WTC11 (cell line): ENCODE data around the gene NINJ2. TPM values are rescaled to one million over a fixed set of nuclear protein-coding genes. Genes with fewer than 3 reads are reported as not detected.

Experiments
- ATAC-seq: fragments of 200-7000 bp; cut with Tn5 transposase; 2 replicates; pipeline ENCODE4 v1.10.0; 2021; ENCODE audit warnings: mild to moderate bottlenecking, moderate library complexity
- CTCF ChIA-PET: fragments of 300-600 bp; sonication (Branson Sonifier 250); formaldehyde crosslinking; loops from one replicate; lab custom pipeline; 2021; ENCODE audit warnings: antibody characterized with exemption; lab: Charles Lee
- POLR2A ChIA-PET: fragments of 350-600 bp; sonication (Branson Sonifier 250); formaldehyde crosslinking; loops from one replicate; lab custom pipeline; 2021; ENCODE audit warnings: antibody characterized with exemption; lab: Charles Lee
- DNase-seq: peaks from one replicate; pipeline ENCODE4 v3.0.0; 2021; ENCODE audit warnings: low spot score
- H3K27ac Mint-ChIP-seq: 2 replicates; pipeline ENCODE4 v1.8.0; 2021; ENCODE audit warnings: mixed read lengths
- H3K27me3 Mint-ChIP-seq: 2 replicates; pipeline ENCODE4 v1.8.0; 2021; ENCODE audit warnings: low read depth, mild to moderate bottlenecking, moderate library complexity, mixed read lengths
- H3K36me3 Mint-ChIP-seq: 2 replicates; pipeline ENCODE4 v1.8.0; 2021; ENCODE audit warnings: mixed read lengths
- H3K4me1 Mint-ChIP-seq: 2 replicates; pipeline ENCODE4 v1.8.0; 2022; ENCODE audit warnings: mixed read lengths
- H3K4me3 Mint-ChIP-seq: 2 replicates; pipeline ENCODE4 v1.8.0; 2021; ENCODE audit warnings: mild to moderate bottlenecking, moderate library complexity, mixed read lengths
- H3K9me3 Mint-ChIP-seq: 2 replicates; pipeline ENCODE4 v1.8.0; 2021; ENCODE audit warnings: mixed read lengths
- CBFB ChIP-seq: sonication (generic); formaldehyde crosslinking; IDR thresholded peaks from 2 replicates; pipeline ENCODE4 v1.8.1; 2022; ENCODE audit warnings: mild to moderate bottlenecking, low read depth, missing genetic modification reagents
- ELF4 ChIP-seq: sonication (generic); formaldehyde crosslinking; IDR thresholded peaks from 2 replicates; pipeline ENCODE4 v1.8.1; 2022; ENCODE audit warnings: low read depth, mild to moderate bottlenecking, moderate library complexity, missing genetic modification reagents
- ETV6 ChIP-seq: sonication (generic); formaldehyde crosslinking; IDR thresholded peaks from 2 replicates; pipeline ENCODE4 v1.8.1; 2022; ENCODE audit warnings: mild to moderate bottlenecking, missing genetic modification reagents
- FOXJ3 ChIP-seq: sonication (generic); formaldehyde crosslinking; IDR thresholded peaks from 2 replicates; pipeline ENCODE4 v1.9.0; 2021; ENCODE audit warnings: missing genetic modification reagents, mild to moderate bottlenecking, borderline replicate concordance
- GABPB1 ChIP-seq: sonication (generic); formaldehyde crosslinking; IDR thresholded peaks from 2 replicates; pipeline ENCODE4 v1.8.1; 2023; ENCODE audit warnings: mild to moderate bottlenecking, missing genetic modification reagents
- IRF2 ChIP-seq: sonication (generic); formaldehyde crosslinking; IDR thresholded peaks from 2 replicates; pipeline ENCODE4 v1.8.0; 2022; ENCODE audit warnings: low read depth, missing genetic modification reagents, borderline replicate concordance
- JUN ChIP-seq: sonication (generic); formaldehyde crosslinking; IDR thresholded peaks from 2 replicates; pipeline ENCODE4 v1.8.0; 2023; ENCODE audit warnings: mild to moderate bottlenecking, missing genetic modification reagents
- NFATC4 ChIP-seq: fragments of 250-450 bp; sonication (Bioruptor Pico); IDR thresholded peaks from 2 replicates; pipeline ENCODE4 v1.9.0; 2021; ENCODE audit warnings: mild to moderate bottlenecking
- NR1H2 ChIP-seq: sonication (generic); formaldehyde crosslinking; IDR thresholded peaks from 2 replicates; pipeline ENCODE4 v1.9.0; 2021; ENCODE audit warnings: mild to moderate bottlenecking, moderate library complexity, missing genetic modification reagents
- NR2C2 ChIP-seq: sonication (generic); formaldehyde crosslinking; IDR thresholded peaks from 2 replicates; pipeline ENCODE4 v1.8.0; 2022; ENCODE audit warnings: mild to moderate bottlenecking, missing genetic modification reagents
- OVOL2 ChIP-seq: fragments of 250-450 bp; sonication (Bioruptor Pico); IDR thresholded peaks from 2 replicates; pipeline ENCODE4 v1.9.0; 2021; ENCODE audit warnings: mild to moderate bottlenecking, borderline replicate concordance
- RORB ChIP-seq: fragments of 250-450 bp; sonication (Bioruptor Pico); IDR thresholded peaks from 2 replicates; pipeline ENCODE4 v1.9.0; 2021; ENCODE audit warnings: mild to moderate bottlenecking
- total RNA-seq: library from RNA; stranded (reverse); gene quantifications from 3 replicates; pipeline ENCODE4 v1.2.3, GENCODE V29; 2021
- TF ChIP-seq, protein P1 (sequence below): fragments of 250-450 bp; sonication (Bioruptor Pico); IDR thresholded peaks from 2 replicates; pipeline ENCODE4 v2.1.2; 2022; ENCODE audit warnings: mild to moderate bottlenecking, moderate library complexity
- TF ChIP-seq, protein P2 (sequence below): sonication (generic); formaldehyde crosslinking; conservative IDR thresholded peaks from 2 replicates; pipeline ENCODE4 v1.8.1; 2022; ENCODE audit warnings: mild to moderate bottlenecking, missing genetic modification reagents
- TF ChIP-seq, protein P3 (sequence below): sonication (generic); formaldehyde crosslinking; IDR thresholded peaks from 2 replicates; pipeline ENCODE4 v1.8.0; 2022; ENCODE audit warnings: mild to moderate bottlenecking, missing genetic modification reagents
- TF ChIP-seq, protein P4 (sequence below): sonication (generic); formaldehyde crosslinking; IDR thresholded peaks from 2 replicates; pipeline ENCODE4 v1.8.1; 2022; ENCODE audit warnings: low read depth, mild to moderate bottlenecking, moderate library complexity, missing genetic modification reagents, borderline replicate concordance
- TF ChIP-seq, protein P5 (sequence below): fragments of 250-450 bp; sonication (Bioruptor Pico); IDR thresholded peaks from 2 replicates; pipeline ENCODE4 v1.8.0; 2021; ENCODE audit warnings: mild to moderate bottlenecking
- TF ChIP-seq, protein P6 (sequence below): sonication (generic); formaldehyde crosslinking; IDR thresholded peaks from 2 replicates; pipeline ENCODE4 v1.8.1; 2022; ENCODE audit warnings: mild to moderate bottlenecking, missing genetic modification reagents, moderate library complexity, borderline replicate concordance
- TF ChIP-seq, protein P7 (sequence below): sonication (generic); formaldehyde crosslinking; IDR thresholded peaks from 2 replicates; pipeline ENCODE4 v1.8.1; 2022; ENCODE audit warnings: mild to moderate bottlenecking, moderate library complexity, missing genetic modification reagents
- TF ChIP-seq, protein P8 (sequence below): sonication (generic); formaldehyde crosslinking; IDR thresholded peaks from 2 replicates; pipeline ENCODE4 v1.8.0; 2022; ENCODE audit warnings: missing genetic modification reagents

The NINJ2 gene
- total RNA-seq, 1 experiment from 2014 or later: 0.42 TPM

DNA sequence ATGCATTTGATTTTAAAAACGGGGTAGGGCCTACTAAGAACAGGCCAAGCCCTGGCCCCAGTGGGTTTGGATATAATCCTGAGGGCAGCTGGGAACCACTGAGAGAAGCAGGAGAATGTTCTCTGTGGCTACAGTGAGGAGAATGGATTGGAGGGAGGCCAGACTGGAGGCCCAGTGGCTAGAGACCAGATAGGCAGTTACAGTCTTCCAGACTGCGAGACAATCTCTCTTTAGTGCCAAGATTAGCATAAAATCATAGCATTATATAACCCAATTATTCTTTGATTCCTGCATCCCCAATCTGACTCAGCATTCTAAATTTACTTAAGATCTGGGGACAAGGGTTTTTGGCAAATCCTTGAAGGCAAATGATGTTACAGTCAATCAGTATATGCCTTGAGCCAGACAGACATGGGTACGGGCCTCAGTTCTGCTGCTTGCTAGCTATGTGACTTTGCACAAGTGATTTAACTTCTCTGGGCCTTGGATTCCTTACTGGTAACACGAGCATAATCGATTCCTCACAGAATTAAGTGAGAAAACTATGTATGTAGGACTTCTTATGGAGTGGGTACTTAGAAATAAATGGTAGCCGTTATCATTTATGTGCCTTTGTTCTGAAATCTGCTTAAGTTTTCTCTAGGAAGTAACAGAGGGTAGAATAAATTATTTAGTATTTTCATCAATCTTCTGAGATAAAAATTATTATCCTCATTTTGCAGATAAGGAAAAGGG, 18.3 kb downstream of the NINJ2 start:
- H3K4me3 Mint-ChIP-seq: no peak overlapping the region
- no peak overlapping the region for H3K27ac Mint-ChIP-seq
- POLR2A ChIA-PET: no interaction called here
- TF ChIP-seq OVOL2 (CRISPR knock-in tag) (no peak), RORB (CRISPR knock-in tag) (no peak), NR1H2 (CRISPR knock-in tag) (no peak), ELF4 (CRISPR knock-in tag) (no peak), CBFB (CRISPR knock-in tag) (no peak), NR2C2 (CRISPR knock-in tag) (no peak)
- TF ChIP-seq, protein P1, sequence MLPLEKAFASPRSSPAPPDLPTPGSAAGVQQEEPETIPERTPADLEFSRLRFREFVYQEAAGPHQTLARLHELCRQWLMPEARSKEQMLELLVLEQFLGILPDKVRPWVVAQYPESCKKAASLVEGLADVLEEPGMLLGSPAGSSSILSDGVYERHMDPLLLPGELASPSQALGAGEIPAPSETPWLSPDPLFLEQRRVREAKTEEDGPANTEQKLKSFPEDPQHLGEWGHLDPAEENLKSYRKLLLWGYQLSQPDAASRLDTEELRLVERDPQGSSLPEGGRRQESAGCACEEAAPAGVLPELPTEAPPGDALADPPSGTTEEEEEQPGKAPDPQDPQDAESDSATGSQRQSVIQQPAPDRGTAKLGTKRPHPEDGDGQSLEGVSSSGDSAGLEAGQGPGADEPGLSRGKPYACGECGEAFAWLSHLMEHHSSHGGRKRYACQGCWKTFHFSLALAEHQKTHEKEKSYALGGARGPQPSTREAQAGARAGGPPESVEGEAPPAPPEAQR (CRISPR knock-in tag): no peak
- TF ChIP-seq, protein P2, sequence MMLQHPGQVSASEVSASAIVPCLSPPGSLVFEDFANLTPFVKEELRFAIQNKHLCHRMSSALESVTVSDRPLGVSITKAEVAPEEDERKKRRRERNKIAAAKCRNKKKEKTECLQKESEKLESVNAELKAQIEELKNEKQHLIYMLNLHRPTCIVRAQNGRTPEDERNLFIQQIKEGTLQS (CRISPR knock-in tag): no peak
- TF ChIP-seq, protein P3, sequence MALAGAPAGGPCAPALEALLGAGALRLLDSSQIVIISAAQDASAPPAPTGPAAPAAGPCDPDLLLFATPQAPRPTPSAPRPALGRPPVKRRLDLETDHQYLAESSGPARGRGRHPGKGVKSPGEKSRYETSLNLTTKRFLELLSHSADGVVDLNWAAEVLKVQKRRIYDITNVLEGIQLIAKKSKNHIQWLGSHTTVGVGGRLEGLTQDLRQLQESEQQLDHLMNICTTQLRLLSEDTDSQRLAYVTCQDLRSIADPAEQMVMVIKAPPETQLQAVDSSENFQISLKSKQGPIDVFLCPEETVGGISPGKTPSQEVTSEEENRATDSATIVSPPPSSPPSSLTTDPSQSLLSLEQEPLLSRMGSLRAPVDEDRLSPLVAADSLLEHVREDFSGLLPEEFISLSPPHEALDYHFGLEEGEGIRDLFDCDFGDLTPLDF (CRISPR knock-in tag): no peak
- TF ChIP-seq, protein P4, sequence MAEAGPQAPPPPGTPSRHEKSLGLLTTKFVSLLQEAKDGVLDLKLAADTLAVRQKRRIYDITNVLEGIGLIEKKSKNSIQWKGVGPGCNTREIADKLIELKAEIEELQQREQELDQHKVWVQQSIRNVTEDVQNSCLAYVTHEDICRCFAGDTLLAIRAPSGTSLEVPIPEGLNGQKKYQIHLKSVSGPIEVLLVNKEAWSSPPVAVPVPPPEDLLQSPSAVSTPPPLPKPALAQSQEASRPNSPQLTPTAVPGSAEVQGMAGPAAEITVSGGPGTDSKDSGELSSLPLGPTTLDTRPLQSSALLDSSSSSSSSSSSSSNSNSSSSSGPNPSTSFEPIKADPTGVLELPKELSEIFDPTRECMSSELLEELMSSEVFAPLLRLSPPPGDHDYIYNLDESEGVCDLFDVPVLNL (CRISPR knock-in tag): no peak
- TF ChIP-seq, protein P5, sequence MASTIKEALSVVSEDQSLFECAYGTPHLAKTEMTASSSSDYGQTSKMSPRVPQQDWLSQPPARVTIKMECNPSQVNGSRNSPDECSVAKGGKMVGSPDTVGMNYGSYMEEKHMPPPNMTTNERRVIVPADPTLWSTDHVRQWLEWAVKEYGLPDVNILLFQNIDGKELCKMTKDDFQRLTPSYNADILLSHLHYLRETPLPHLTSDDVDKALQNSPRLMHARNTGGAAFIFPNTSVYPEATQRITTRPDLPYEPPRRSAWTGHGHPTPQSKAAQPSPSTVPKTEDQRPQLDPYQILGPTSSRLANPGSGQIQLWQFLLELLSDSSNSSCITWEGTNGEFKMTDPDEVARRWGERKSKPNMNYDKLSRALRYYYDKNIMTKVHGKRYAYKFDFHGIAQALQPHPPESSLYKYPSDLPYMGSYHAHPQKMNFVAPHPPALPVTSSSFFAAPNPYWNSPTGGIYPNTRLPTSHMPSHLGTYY: no peak
- TF ChIP-seq, protein P6, sequence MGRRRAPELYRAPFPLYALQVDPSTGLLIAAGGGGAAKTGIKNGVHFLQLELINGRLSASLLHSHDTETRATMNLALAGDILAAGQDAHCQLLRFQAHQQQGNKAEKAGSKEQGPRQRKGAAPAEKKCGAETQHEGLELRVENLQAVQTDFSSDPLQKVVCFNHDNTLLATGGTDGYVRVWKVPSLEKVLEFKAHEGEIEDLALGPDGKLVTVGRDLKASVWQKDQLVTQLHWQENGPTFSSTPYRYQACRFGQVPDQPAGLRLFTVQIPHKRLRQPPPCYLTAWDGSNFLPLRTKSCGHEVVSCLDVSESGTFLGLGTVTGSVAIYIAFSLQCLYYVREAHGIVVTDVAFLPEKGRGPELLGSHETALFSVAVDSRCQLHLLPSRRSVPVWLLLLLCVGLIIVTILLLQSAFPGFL (CRISPR knock-in tag): no peak
- TF ChIP-seq, all 79 proteins: peak for 0
- H3K4me1 Mint-ChIP-seq: peaks cover 7% of the 10 kb centered on the region
- ATAC-seq: no peak
- DNase-seq: no peak
- H3K36me3 Mint-ChIP-seq: no peaks in the 10 kb centered on the region
- no peaks in the 10 kb centered on the region for H3K27me3 Mint-ChIP-seq
- CTCF ChIA-PET: interaction anchor here (1.7 to 2.6 kb wide), 3 partner anchors 69 to 106 kb away, joined by 4 to 23 read pairs (median 7); no protein-coding TSS in a partner anchor
- no peaks in the 10 kb centered on the region for H3K9me3 Mint-ChIP-seq

DNA sequence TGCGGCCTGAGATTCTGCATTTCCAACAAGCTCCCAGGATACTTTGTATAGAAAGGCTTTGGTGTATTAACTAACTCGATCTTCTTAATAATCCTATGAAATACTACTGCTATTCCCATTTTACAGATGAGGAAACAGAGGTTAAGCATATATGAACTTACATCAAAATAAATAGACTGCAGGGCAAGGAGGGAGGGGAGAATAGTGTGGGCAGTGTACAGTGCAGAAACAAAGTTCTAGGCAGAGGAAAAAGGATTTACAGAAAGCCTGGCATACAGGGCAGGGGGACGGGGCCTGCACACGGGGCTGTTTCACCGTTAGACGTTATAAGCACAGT, 19.0 kb downstream of the NINJ2 start:
- Mint-ChIP-seq H3K4me3 (peak overlapping the region; percentile 61), H3K36me3 (no peaks in the 10 kb centered on the region), H3K27ac (no peak overlapping the region), H3K9me3 (no peaks in the 10 kb centered on the region), H3K4me1 (peaks cover 7% of the 10 kb centered on the region), H3K27me3 (no peaks in the 10 kb centered on the region)
- CTCF ChIA-PET: interaction anchor here (2.5 kb wide), 1 partner anchor 107 kb away, joined by 23 read pairs; no protein-coding TSS in a partner anchor
- ATAC-seq (no peak), DNase-seq (no peak)
- POLR2A ChIA-PET: no interaction called here
- TF ChIP-seq ETV6 (CRISPR knock-in tag) (no peak), GABPB1 (CRISPR knock-in tag) (no peak), NFATC4 (CRISPR knock-in tag) (no peak), JUN (CRISPR knock-in tag) (no peak), FOXJ3 (CRISPR knock-in tag) (no peak), IRF2 (CRISPR knock-in tag) (no peak)
- TF ChIP-seq, protein P7, sequence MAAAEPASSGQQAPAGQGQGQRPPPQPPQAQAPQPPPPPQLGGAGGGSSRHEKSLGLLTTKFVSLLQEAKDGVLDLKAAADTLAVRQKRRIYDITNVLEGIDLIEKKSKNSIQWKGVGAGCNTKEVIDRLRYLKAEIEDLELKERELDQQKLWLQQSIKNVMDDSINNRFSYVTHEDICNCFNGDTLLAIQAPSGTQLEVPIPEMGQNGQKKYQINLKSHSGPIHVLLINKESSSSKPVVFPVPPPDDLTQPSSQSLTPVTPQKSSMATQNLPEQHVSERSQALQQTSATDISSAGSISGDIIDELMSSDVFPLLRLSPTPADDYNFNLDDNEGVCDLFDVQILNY (CRISPR knock-in tag): no peak
- TF ChIP-seq, protein P8, sequence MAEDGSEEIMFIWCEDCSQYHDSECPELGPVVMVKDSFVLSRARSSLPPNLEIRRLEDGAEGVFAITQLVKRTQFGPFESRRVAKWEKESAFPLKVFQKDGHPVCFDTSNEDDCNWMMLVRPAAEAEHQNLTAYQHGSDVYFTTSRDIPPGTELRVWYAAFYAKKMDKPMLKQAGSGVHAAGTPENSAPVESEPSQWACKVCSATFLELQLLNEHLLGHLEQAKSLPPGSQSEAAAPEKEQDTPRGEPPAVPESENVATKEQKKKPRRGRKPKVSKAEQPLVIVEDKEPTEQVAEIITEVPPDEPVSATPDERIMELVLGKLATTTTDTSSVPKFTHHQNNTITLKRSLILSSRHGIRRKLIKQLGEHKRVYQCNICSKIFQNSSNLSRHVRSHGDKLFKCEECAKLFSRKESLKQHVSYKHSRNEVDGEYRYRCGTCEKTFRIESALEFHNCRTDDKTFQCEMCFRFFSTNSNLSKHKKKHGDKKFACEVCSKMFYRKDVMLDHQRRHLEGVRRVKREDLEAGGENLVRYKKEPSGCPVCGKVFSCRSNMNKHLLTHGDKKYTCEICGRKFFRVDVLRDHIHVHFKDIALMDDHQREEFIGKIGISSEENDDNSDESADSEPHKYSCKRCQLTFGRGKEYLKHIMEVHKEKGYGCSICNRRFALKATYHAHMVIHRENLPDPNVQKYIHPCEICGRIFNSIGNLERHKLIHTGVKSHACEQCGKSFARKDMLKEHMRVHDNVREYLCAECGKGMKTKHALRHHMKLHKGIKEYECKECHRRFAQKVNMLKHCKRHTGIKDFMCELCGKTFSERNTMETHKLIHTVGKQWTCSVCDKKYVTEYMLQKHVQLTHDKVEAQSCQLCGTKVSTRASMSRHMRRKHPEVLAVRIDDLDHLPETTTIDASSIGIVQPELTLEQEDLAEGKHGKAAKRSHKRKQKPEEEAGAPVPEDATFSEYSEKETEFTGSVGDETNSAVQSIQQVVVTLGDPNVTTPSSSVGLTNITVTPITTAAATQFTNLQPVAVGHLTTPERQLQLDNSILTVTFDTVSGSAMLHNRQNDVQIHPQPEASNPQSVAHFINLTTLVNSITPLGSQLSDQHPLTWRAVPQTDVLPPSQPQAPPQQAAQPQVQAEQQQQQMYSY: no peak
